Osteocyte (in vitro differentiated cells): ENCODE measurements around the gene A2ML1. TPM values are rescaled to one million over a fixed set of nuclear protein-coding genes. Genes with fewer than 3 reads are reported as not detected.

Experiments used
- DNase-seq: peaks from one replicate; pipeline ENCODE4 v3.0.0; 2021; ENCODE audit warnings: mixed read lengths; ENCODE audit not compliant: unreplicated experiment; ENCODE audit errors: extremely low spot score
- H3K27ac Mint-ChIP-seq: one replicate; pipeline ENCODE4 v1.8.0; 2021; ENCODE audit warnings: mild to moderate bottlenecking, mixed read lengths; ENCODE audit not compliant: unreplicated experiment
- H3K27me3 Mint-ChIP-seq: one replicate; pipeline ENCODE4 v1.8.0; 2021; ENCODE audit warnings: mixed read lengths; ENCODE audit not compliant: unreplicated experiment
- H3K36me3 Mint-ChIP-seq: one replicate; pipeline ENCODE4 v1.8.0; 2021; ENCODE audit warnings: mixed read lengths; ENCODE audit not compliant: unreplicated experiment
- H3K4me1 Mint-ChIP-seq: one replicate; pipeline ENCODE4 v1.8.0; 2021; ENCODE audit warnings: mixed read lengths; ENCODE audit not compliant: unreplicated experiment
- H3K4me3 Mint-ChIP-seq: one replicate; pipeline ENCODE4 v1.8.0; 2021; ENCODE audit warnings: mild to moderate bottlenecking, moderate library complexity, mixed read lengths; ENCODE audit not compliant: unreplicated experiment
- H3K9me3 Mint-ChIP-seq: one replicate; pipeline ENCODE4 v1.8.0; 2021; ENCODE audit warnings: mixed read lengths; ENCODE audit not compliant: unreplicated experiment
- total RNA-seq: library from RNA; stranded (reverse); gene quantifications from 2 replicates; pipeline ENCODE4 v1.2.1, GENCODE V29; 2021
- TF ChIP-seq, protein P1 (sequence below): fragments of 200-600 bp; sonication (generic); IDR thresholded peaks from 2 replicates; pipeline ENCODE4 v1.5.0; 2021; ENCODE audit warnings: antibody characterized with exemption, mild to moderate bottlenecking, moderate library complexity

A2ML1 gene
- total RNA-seq, 1 donor from 2014 or later, result not detected

DNA sequence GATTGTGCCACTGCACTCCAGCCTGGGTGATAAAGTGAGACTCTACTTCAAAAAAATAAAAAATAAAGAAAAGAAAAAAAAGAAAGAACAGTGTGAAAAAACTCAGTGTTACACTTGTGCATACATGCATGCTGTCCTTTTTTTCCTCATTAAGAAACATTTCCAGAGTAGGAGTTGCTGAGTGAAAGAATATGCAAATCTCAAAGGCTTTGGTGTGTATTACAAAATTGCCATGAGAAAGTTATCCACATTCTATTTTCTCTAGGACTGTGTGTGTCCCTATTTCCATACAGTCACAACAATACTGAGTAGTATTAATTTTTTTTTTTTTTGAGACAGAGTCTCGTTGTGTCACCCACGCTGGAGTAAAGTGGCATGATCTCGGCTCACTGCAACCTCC is 830 bp upstream of the A2ML1 start:
- TF ChIP-seq, protein P1, sequence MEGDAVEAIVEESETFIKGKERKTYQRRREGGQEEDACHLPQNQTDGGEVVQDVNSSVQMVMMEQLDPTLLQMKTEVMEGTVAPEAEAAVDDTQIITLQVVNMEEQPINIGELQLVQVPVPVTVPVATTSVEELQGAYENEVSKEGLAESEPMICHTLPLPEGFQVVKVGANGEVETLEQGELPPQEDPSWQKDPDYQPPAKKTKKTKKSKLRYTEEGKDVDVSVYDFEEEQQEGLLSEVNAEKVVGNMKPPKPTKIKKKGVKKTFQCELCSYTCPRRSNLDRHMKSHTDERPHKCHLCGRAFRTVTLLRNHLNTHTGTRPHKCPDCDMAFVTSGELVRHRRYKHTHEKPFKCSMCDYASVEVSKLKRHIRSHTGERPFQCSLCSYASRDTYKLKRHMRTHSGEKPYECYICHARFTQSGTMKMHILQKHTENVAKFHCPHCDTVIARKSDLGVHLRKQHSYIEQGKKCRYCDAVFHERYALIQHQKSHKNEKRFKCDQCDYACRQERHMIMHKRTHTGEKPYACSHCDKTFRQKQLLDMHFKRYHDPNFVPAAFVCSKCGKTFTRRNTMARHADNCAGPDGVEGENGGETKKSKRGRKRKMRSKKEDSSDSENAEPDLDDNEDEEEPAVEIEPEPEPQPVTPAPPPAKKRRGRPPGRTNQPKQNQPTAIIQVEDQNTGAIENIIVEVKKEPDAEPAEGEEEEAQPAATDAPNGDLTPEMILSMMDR, result no peak
- H3K4me1 Mint-ChIP-seq, result no peaks in the 10 kb centered on the region
- H3K4me3 Mint-ChIP-seq, result no peak overlapping the region
- no peak for DNase-seq
- H3K9me3 Mint-ChIP-seq, result peaks cover 15% of the 10 kb centered on the region
- H3K27me3 Mint-ChIP-seq, result peaks cover 6% of the 10 kb centered on the region
- H3K27ac Mint-ChIP-seq, result no peak overlapping the region
- no peaks in the 10 kb centered on the region for H3K36me3 Mint-ChIP-seq

DNA sequence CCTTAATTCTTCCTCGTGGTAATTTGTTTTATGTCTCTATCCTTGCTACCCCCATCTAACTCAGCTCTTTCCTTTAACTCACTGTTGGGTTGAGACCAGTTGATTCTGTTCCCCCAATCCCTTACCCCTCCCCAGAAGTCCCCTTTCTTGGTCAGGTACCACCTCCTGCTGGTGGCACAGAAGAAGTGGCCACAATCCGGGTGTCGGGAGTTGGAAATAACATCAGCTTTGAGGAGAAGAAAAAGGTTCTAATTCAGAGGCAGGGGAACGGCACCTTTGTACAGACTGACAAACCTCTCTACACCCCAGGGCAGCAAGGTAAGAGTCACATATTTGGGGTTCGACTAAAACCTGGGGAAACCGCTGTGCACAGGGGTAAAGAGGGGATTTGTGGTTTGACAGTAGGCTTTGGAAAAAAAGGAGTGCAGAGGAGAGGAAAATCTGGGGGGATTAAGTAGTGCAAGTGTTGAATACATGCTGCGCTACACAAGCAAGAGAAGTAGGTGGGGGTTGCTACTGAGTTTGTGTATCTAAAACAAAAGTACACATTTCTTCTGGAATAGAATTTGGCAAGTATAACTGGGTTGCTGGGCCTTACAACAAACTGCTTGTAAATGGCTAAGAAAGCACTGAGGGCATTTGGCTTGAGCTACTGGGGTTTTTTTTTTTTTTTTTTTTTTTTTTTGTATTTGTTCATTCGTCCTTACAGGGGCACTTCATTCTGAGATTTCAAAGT is 1.3 kb downstream of the A2ML1 start:
- TF ChIP-seq, protein P1, result peak; percentile 59
- Mint-ChIP-seq H3K27me3 (peaks cover 4% of the 10 kb centered on the region), H3K27ac (no peak overlapping the region), H3K4me1 (no peaks in the 10 kb centered on the region), H3K4me3 (no peak overlapping the region), H3K9me3 (peaks cover 15% of the 10 kb centered on the region), H3K36me3 (no peaks in the 10 kb centered on the region)
- no peak for DNase-seq

DNA sequence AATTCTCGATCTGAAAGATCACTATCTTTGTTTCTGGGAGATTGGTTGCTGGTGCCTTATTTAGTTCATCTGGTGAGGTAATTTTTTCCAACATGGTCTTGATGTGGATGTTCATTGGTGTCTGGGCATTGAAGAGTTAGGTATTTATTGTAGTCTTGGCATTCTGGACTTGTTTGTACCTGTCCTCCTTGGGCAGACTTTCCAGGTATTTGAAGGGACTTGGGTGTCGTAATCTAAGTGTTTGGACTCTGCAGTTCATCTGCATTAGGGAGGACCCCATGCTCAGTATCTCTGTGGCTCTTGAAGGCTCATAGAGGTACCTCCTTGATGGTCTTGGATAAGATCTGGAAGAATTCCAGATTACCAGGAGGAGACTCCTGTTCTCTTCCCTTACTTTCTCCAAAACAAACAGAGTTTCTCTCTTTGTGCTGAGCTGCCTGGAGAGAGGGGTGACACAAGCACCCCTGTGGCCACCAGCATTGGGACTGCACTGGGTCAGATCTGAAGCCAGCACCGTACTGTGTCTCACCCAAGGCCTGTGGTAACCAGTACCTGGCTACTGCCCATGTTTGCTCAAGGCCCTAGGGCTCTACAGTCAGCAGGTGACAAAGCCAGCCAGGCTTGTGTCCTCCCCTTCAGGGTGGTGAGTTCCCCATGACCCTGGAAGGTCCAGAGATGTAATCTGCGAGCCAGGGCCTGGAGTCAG is 5.3 kb downstream of the A2ML1 start:
- no peak for DNase-seq
- Mint-ChIP-seq H3K27me3 (peaks cover 4% of the 10 kb centered on the region), H3K36me3 (no peaks in the 10 kb centered on the region), H3K9me3 (peaks cover 15% of the 10 kb centered on the region), H3K27ac (no peak overlapping the region), H3K4me3 (no peak overlapping the region), H3K4me1 (no peaks in the 10 kb centered on the region)
- TF ChIP-seq, protein P1, result no peak

DNA sequence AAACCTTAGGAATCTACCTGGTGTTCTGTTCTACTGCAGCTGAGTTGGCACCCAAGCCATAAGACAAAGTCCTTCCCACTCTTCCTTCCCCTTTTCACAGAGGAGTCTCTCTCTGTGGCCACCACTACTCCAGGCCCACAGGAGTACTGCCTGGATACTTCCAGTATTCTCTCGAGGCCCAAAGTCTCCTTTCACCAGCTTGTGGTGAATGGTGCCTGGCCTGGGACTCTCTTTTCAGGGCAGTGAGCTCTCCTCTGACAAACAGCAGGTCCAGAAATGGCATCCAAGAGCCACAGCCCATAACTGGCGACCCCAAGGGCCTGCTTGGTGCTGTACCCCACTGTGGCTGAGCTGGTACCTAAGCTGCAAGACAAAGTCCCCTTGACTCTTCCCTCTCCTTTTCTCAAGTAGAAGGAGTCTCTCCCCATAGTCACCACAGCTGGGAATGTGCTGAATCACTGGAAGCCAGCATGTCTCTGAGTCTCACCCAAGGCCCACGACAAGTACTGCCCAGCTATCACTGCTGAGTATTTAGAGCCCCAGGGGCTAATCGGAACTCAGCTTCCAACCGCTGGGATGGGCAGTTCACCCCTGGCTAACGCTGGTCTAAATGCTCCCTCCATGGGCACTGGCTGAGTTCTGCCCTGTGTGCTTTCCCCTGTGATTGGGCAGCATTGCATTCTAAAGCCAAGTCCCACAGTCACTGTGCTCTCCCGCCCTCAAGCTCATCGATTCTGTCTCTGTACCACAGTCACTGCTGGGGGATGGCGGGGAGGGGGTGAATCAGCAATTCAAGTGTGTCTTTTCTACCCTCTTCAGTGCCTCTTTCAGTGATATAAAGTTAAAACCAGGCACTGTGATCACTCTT is 6.1 kb downstream of the A2ML1 start:
- TF ChIP-seq, protein P1, result no peak
- no peak overlapping the region for H3K27ac Mint-ChIP-seq

More for the DNA sequence above, 6.1 kb downstream of the A2ML1 start:
- no peaks in the 10 kb centered on the region for H3K36me3 Mint-ChIP-seq
- peaks cover 15% of the 10 kb centered on the region for H3K9me3 Mint-ChIP-seq
- no peak overlapping the region for H3K4me3 Mint-ChIP-seq
- H3K27me3 Mint-ChIP-seq, result peaks cover 4% of the 10 kb centered on the region
- no peaks in the 10 kb centered on the region for H3K4me1 Mint-ChIP-seq
- DNase-seq, result no peak
